COLO668 (cell line): ENCODE measurements around the gene SLAMF7.
"Not testable (repeated sequence)": the region's sequence is repeated elsewhere in the genome, so short reads cannot be mapped to it uniquely, and the experiment has no call there.

Experiments
- DNase-seq: peaks from one replicate; lab custom pipeline; 2025; ENCODE audit not compliant: unreplicated experiment; lab: John Stamatoyannopoulos, UW

Gene SLAMF7

GRCh38 chr1:160720356-160721085 is 18.5 kb upstream of the SLAMF7 start:
- DNase-seq, result no peak

DNA sequence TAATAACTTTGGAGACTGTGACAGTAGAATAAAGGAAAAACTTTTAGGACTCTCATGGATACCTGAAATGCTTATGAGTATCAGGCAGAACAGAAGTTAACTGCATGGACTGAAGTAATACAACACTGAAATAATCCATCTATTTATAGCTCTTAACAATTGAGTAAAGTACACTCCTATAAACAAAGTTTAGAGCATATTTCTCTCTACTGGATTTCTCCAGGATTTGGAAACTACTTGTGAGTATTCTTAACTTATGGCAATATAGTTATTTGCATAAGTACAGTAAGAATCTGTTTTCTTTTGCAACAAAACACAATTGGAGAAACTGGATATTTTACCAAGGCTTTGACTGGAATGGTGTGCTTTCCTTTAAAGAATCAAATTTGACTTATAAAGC is 17.6 kb upstream of the SLAMF7 start:
- DNase-seq, result no peak

DNA sequence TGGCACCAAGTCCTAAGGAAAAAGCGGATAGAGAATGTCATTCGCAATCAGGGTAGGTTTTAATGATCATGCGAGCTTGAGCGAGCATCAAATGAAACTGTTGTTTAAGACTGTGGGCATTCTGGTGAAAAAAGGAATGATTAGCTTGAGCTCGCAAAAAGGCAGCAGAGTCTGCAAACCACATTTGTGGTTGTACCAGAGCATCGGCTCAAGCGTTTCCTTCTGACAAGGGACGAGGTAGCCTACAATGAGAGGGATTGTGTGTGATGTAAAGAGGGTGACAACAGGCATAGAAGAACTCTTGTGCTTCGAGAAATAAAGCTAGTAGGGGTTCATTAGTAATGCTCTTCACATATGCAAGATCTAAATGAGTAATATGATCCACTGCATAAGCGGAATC is 16.3 kb upstream of the SLAMF7 start:
- no peak for DNase-seq

DNA sequence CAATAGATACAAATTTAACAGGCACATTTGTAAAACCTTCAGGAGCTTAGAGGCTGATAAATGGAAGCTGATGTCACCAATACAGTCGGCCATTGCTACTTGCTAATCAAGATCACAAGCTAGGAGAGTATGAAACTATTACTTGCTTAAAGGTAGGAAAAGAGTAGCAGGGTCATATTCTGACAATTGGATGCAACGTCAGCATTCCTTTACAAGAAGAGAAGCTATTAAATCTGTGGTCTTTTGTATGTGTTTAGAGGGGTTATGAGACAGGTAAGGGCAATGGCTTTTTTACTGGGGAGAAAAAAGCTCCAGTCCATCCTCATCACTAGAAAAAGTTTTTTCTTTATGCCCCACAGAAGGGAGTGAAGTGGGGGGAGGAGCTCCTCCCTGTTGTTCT is 15.7 kb upstream of the SLAMF7 start:
- DNase-seq, result no peak

GRCh38 chr1:160724465-160725242 is 14.4 kb upstream of the SLAMF7 start:
- DNase-seq, result no peak

DNA sequence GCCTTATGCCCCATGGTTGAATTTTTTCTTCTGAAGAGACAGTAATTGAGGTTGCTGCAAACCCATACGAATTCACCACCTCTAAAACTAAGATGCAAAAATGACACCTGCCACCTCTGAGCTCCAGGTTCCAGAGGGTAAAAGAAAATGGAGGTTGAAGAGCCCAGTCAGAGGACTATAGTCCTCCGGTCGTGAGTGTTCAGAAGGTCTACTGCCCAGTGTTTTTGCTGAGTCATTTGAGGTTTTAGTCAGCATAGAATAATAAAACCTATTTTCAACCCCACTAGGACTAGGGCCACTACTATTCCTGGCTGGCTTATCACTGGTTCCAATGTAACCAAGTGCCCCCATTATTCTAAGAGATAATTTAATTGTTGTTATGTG is 12.9 kb upstream of the SLAMF7 start:
- DNase-seq, result no peak

DNA sequence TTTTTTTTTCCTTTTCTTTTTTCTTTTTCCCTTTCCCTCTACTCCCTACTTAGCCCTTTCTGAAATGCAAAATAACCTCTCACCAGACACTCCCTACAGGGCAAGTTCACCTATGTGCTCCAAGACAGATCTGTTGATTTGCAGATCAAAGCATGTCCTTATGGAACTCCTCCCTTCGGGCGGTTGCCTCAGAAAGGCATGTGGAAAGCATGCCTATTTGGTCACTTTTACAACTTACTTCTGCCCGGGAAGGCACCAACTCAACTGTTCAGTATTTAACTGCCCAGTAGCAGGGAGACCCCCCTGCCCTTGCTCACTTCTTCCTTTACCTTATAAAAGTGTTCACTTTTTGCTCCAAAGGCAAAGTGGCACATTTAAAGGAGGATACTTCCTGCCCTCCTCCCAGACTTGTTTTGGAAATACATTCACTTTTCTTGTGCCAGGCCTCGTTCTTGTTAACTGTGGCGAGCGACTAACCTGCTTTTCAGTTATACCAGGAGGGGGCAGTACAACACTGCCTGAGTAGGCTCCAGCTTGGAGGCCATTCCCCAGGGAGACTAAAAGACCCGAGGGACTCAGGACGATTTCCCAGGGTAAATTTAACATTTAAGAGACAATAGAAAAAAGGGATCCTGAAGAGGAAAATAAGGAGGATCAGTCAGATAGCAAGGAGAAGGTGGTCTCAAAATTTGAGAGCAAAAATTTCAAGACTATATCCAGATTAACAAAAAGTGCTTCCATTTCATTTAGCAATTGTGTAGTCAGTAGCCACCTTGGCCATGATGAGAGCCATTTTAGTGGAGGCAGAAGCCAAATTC is 12.3 kb upstream of the SLAMF7 start:
- peak; percentile 18 for DNase-seq

DNA sequence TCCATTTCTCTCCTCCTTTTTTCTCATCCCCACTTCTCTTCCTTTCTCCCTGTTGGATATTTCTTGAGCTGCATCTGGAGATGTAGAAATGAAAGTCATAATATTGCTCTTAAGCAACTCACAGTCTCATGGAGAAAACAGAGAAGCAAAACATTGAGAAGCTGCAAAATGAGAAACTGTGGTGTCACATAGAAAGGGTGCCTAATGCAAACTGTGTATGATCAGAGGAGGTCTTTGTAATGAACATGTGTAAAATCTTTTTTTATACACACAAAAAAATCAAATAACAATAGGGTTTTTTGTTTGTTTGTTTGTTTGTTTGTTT is 11.8 kb upstream of the SLAMF7 start:
- DNase-seq, result no peak

- DNase-seq, result not testable (repeated sequence)
Measured at GRCh38 chr1:160731564-160731963, 7.5 kb upstream of the SLAMF7 start.

GRCh38 chr1:160731990-160732389 is 7.1 kb upstream of the SLAMF7 start:
- no peak for DNase-seq

- no peak for DNase-seq
Measured at GRCh38 chr1:160733898-160734297, 5.1 kb upstream of the SLAMF7 start.

DNA sequence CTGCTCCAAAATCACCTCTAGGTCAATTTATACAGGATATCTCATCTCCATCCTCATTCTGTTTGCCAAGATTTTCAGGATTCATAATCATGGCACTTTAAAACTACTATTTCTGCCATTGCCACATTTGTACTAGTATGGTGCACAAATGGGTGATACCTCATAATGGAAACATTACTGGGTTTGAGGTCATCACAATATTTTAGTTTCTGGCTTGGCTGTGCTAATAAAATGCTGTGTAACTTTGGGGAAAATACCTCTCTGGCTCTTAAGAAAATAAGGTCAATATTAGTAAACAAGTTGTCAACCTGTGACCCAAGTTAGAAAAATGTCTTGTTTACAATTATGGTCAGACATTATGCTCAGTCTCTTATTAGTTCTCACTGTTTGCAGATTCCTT is 4.7 kb upstream of the SLAMF7 start:
- DNase-seq, result no peak

DNA sequence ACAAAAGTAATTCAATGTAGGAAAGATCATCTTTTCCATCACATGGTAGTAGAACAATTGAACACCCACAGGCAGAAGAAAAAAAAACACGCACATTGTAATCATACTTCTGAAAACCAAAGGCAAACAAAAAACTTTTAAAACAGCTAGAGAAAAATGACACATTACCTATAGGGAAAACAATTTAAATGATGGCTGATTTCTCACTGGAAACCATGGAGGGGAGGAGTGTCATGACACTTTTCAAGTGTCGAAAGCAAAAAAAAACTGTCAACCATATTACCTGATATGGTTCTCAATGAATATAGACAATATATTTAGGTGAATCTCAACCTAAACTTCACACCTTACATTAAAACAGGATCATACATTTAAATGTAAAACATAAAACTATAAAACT is 776 bp upstream of the SLAMF7 start:
- DNase-seq, result no peak

DNA sequence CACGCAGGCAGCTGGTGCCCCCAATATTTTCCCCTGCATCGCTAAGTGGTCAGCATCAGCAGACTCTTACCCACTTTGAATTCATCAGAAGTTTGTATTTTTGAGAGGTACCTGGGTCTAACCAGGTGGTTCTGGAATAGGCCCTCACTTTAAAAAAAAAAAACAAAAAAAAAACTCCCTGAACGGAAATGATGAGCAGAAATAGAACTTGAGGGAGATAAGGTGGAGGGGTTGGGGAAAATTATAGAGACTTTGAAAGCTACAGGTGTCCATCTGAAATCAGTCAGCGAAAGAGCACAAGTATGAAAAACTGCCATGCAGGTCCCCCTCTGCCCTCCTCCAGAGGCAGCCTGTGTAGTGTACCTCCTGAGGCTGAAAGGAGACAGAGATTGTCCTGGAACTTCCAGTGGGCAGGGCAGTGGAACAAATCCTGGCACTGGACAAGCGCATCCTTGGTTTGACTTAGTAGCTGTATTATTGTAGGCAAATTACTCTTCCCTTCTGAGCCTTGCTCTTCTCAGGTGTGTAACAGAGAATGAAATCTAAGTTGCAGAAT is 1.2 kb downstream of the SLAMF7 start:
- no peak for DNase-seq

DNA sequence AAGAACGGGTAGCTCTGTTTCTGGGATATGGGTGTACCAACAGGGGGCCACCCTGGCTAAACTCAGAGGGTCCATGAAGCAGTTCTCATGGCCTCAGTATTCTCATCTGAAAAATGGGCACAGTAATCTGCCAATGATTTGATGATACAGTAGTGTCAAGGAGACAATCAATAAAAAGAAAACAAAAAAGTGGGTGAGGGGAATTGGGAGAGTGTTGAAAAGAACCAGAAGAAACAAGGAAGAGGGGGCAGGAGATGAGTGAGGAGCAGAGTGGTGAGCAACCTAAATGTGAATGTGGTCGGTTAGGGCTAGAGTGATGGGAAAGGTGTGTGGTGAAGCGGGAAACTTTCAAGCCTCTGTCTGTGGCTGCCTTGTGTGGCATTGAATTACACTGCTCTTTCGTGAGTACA is 2.0 kb downstream of the SLAMF7 start:
- DNase-seq, result no peak

DNA sequence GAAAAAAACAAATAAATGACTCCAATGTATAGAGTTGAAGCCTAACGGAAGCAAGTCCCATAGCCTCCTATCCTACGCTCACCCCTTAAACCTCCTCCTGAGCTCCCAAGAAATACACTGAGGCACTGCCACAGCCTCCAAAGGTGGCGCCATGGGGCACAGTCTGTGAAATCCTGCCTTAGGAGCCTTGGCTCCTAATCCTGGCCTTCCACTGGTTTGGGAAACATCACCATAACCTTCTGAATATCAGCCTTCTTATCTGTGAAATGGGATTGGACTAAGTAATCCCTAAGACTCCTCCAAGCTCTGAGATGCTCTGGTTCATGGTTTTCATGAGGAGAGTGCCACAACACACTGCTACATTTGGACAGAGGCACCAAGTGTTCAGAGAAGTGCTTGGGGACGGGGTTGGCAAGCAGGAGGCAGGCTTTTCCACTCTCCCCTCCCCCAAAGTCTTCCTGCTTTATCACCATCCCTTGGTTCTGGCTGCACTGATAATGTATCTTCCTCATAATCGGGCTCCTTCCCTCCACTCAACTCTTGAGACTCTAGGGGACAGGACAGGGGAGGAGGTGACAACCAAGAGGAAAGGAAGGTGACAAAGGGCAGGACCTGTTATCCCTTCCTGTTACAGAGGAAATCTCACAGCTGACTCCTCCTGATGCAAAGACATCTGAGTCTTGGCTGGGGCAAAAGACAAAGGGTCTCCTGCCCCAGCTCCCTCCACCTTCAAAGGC is 2.7 kb downstream of the SLAMF7 start:
- no peak for DNase-seq

- DNase-seq, result no peak
Measured at GRCh38 chr1:160742428-160743127, 3.5 kb downstream of the SLAMF7 start.

- no peak for DNase-seq
Measured at GRCh38 chr1:160743266-160743665, 4.2 kb downstream of the SLAMF7 start.

- DNase-seq, result no peak
Measured at GRCh38 chr1:160744199-160744851, 5.3 kb downstream of the SLAMF7 start.
